Endothelial cell of umbilical vein (primary cell): ENCODE measurements around the gene AKNA. TPM values are rescaled to one million over a fixed set of nuclear protein-coding genes. Genes with fewer than 3 reads are reported as not detected.

Experiments used
- BruUV-seq: library from RNA; stranded (reverse); fragments of 400-500 nt; replicated peaks from 2 replicates; lab custom pipeline; 2021; lab: Mats Ljungman, UMichigan
- CTCF ChIA-PET: fragments of 300-600, 350-600 bp; sonication (Branson Sonifier 250); formaldehyde crosslinking; loops from one replicate; lab custom pipeline; 2021; ENCODE audit warnings: antibody characterized with exemption, inconsistent platforms; lab: Charles Lee
- POLR2A ChIA-PET: fragments of 300-600, 350-600 bp; sonication (Branson Sonifier 250); formaldehyde crosslinking; loops from one replicate; lab custom pipeline; 2021; ENCODE audit warnings: antibody characterized with exemption, inconsistent platforms; lab: Charles Lee
- DNase-seq: peaks from one replicate; pipeline ENCODE4 v3.0.0-alpha.2; 2011; ENCODE audit warnings: low read depth, low spot score
- FAIRE-seq: peaks from 2 replicates; lab custom pipeline; 2011; peaks lifted over from hg19 to GRCh38; lab: Jason Lieb, UNC
- H2AFZ ChIP-seq: 2 replicates; pipeline ENCODE4 v1.6.0; 2012; ENCODE audit warnings: low read depth, low read length, control low read depth, inconsistent platforms
- H3K27ac ChIP-seq: 2 replicates; pipeline ENCODE4 v1.5.1; 2011; ENCODE audit warnings: low read depth, mild to moderate bottlenecking, control low read depth, low read length, moderate library complexity; ENCODE audit not compliant: insufficient read depth
- H3K27me3 ChIP-seq, 2 experiments: 2 replicates each; pipeline versions ENCODE4 v1.6.0 to v1.6.1; 2011; ENCODE audit warnings: low read length in 2 of 2, mixed read lengths in 1 of 2; ENCODE audit not compliant: control insufficient read depth in 2 of 2, insufficient read depth in 2 of 2
- H3K36me3 ChIP-seq, 2 experiments: 2 replicates in 1 of 2; 3 replicates in 1 of 2; pipeline ENCODE4 v1.5.1; 2011; ENCODE audit warnings: low read length in 2 of 2, mild to moderate bottlenecking in 1 of 2, moderate library complexity in 1 of 2; ENCODE audit not compliant: control insufficient read depth in 2 of 2, insufficient read depth in 2 of 2; ENCODE audit errors: extremely low read depth in 1 of 2
- H3K4me1 ChIP-seq: 3 replicates; pipeline ENCODE4 v1.5.1; 2011; ENCODE audit warnings: mild to moderate bottlenecking, low read length; ENCODE audit not compliant: control insufficient read depth, insufficient read depth; ENCODE audit errors: extremely low read depth
- H3K4me2 ChIP-seq: 2 replicates; pipeline ENCODE4 v1.6.1; 2011; ENCODE audit warnings: low read length, control low read depth, mixed read lengths; ENCODE audit not compliant: insufficient read depth
- H3K4me3 ChIP-seq, 3 experiments: fragments of 200-600 bp in 1 of 3; sonication (generic), shearing (Covaris generic) in 1 of 3; replicated peaks in 1 of 3; 2 replicates each; pipeline ENCODE4 v1.5.1; 2011 to 2016; ENCODE audit warnings: control low read depth in 3 of 3, low read length in 3 of 3, mild to moderate bottlenecking in 2 of 3, inconsistent platforms in 1 of 3, low read depth in 1 of 3, moderate library complexity in 1 of 3; ENCODE audit not compliant: insufficient read depth in 1 of 3
- H3K79me2 ChIP-seq: 2 replicates; pipeline ENCODE4 v1.6.0; 2012; ENCODE audit warnings: low read length, inconsistent platforms; ENCODE audit not compliant: control insufficient read depth, insufficient read depth
- H3K9ac ChIP-seq: replicated peaks from 2 replicates; pipeline ENCODE3; 2011; ENCODE audit warnings: low read length, control low read depth; ENCODE audit not compliant: insufficient read depth; ENCODE audit errors: extremely low read depth
- H3K9me1 ChIP-seq: replicated peaks from 3 replicates; pipeline ENCODE4 v1.6.0; 2011; ENCODE audit warnings: mild to moderate bottlenecking, low read length; ENCODE audit not compliant: control insufficient read depth, insufficient read depth; ENCODE audit errors: extremely low read depth
- H3K9me3 ChIP-seq: replicated peaks from 2 replicates; pipeline ENCODE4 v1.5.1; 2012; ENCODE audit warnings: low read length, inconsistent platforms; ENCODE audit not compliant: control insufficient read depth, insufficient read depth
- H4K20me1 ChIP-seq: replicated peaks from 2 replicates; pipeline ENCODE3; 2011; ENCODE audit warnings: mild to moderate bottlenecking, low read length; ENCODE audit not compliant: control insufficient read depth, insufficient read depth; ENCODE audit errors: extremely low read depth
- EZH2 ChIP-seq: IDR thresholded peaks from 2 replicates; pipeline ENCODE4 v1.6.1; 2012; ENCODE audit warnings: borderline replicate concordance, low read depth, mild to moderate bottlenecking, moderate library complexity, low read length, inconsistent platforms; ENCODE audit not compliant: severe bottlenecking
- FOS ChIP-seq: IDR thresholded peaks from 2 replicates; pipeline ENCODE4 v1.6.1; 2011; ENCODE audit warnings: mild to moderate bottlenecking, low read length, moderate library complexity, borderline replicate concordance; ENCODE audit not compliant: insufficient read depth
- GATA2 ChIP-seq: IDR thresholded peaks from 2 replicates; pipeline ENCODE4 v1.7.0; 2011; ENCODE audit warnings: low read depth, mild to moderate bottlenecking, moderate library complexity, mixed read lengths, low read length; ENCODE audit not compliant: insufficient read length, insufficient read depth
- JUN ChIP-seq: IDR thresholded peaks from 2 replicates; pipeline ENCODE4 v1.6.1; 2011; ENCODE audit warnings: borderline replicate concordance, low read depth; ENCODE audit not compliant: insufficient read length, insufficient read depth
- MYC ChIP-seq: IDR thresholded peaks from one replicate; pipeline ENCODE4 v1.6.1; 2011; ENCODE audit warnings: mild to moderate bottlenecking, low read depth, low read length
- POLR2A ChIP-seq: IDR thresholded peaks from 2 replicates; pipeline ENCODE4 v1.6.1; 2012; ENCODE audit warnings: low read depth, mild to moderate bottlenecking, control low read depth, low read length
- POLR2AphosphoS5 ChIP-seq: IDR thresholded peaks from 2 replicates; pipeline ENCODE4 v1.6.1; 2012; ENCODE audit warnings: low read depth, mild to moderate bottlenecking, control low read depth, low read length, moderate library complexity; ENCODE audit not compliant: insufficient read depth
- dilution Hi-C: fragments of 300-500 bp; cut with MboI; formaldehyde crosslinking; loops from one replicate; pipeline ENCODE4 v1.15.0; 2019; ENCODE audit warnings: low sequenced_read_pairs; ENCODE audit not compliant: extremely low pct_ligation_motif_present
- intact Hi-C: fragments of 100-400 bp; cut with micrococcal nuclease; formaldehyde crosslinking; loops from one replicate; pipeline ENCODE4 v1.10.0; 2022
- polyA plus RNA-seq, 4 experiments: library from polyadenylated mRNA; depleted of rRNA in 3 of 4; stranded (reverse) in 3 of 4; unstranded in 1 of 4; fragments of >200 nt; gene quantifications; 2 replicates each; pipeline versions ENCODE4 v1.2.1 to v1.2.3, GENCODE V29; 2011 to 2012; ENCODE audit warnings: missing spikeins in 1 of 4
- total RNA-seq: library from RNA; stranded (reverse); gene quantifications from 2 replicates; pipeline ENCODE4 v1.2.3, GENCODE V29; 2021
- TF ChIP-seq, protein P1 (sequence below): IDR thresholded peaks from 2 replicates; pipeline ENCODE4 v1.6.1; 2011; ENCODE audit not compliant: insufficient read depth, insufficient read length
- TF ChIP-seq, protein P2 (sequence below), 2 donors: IDR thresholded peaks; 1 replicate in 1 of 2; 2 replicates in 1 of 2; pipeline ENCODE4 v1.5.1; 2011; ENCODE audit warnings: low read length in 2 of 2, mild to moderate bottlenecking in 2 of 2, moderate library complexity in 2 of 2, control low read depth in 1 of 2, inconsistent platforms in 1 of 2, low read depth in 1 of 2; ENCODE audit not compliant: insufficient read depth in 1 of 2; ENCODE audit errors: extremely low read depth in 1 of 2

AKNA gene
- total and polyA plus RNA-seq, 2 donors (not counting 3 experiments of a cell fraction or from before 2014, with no cell fraction given) = 11.3 to 22.4 TPM

DNA sequence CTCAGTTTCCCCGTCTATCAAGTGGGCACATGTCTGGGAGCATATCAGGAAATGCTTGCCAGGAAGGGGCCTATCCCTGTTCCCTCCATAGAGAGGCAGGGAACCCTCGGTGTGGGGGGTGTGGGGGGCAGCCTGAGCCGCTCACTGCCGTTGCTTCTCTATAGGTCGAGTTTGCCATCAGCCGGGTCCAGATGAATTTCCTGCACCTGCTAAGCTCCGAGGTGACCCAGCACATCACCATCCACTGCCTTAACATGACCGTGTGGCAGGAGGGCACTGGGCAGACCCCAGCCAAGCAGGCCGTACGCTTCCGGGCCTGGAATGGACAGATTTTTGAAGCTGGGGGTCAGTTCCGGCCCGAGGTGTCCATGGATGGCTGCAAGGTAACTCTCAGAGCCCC, 78.7 kb downstream of the AKNA start:
- TF ChIP-seq POLR2AphosphoS5 (no peak), JUN (no peak), POLR2A (no peak), MYC (no peak), GATA2 (no peak), FOS (no peak), EZH2 (no peak)
- TF ChIP-seq, protein P1, sequence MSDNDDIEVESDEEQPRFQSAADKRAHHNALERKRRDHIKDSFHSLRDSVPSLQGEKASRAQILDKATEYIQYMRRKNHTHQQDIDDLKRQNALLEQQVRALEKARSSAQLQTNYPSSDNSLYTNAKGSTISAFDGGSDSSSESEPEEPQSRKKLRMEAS = no peak
- TF ChIP-seq, protein P2, sequence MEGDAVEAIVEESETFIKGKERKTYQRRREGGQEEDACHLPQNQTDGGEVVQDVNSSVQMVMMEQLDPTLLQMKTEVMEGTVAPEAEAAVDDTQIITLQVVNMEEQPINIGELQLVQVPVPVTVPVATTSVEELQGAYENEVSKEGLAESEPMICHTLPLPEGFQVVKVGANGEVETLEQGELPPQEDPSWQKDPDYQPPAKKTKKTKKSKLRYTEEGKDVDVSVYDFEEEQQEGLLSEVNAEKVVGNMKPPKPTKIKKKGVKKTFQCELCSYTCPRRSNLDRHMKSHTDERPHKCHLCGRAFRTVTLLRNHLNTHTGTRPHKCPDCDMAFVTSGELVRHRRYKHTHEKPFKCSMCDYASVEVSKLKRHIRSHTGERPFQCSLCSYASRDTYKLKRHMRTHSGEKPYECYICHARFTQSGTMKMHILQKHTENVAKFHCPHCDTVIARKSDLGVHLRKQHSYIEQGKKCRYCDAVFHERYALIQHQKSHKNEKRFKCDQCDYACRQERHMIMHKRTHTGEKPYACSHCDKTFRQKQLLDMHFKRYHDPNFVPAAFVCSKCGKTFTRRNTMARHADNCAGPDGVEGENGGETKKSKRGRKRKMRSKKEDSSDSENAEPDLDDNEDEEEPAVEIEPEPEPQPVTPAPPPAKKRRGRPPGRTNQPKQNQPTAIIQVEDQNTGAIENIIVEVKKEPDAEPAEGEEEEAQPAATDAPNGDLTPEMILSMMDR (IDR thresholded peaks at IDR 0.05; ENCODE audit: extremely low read depth in 1 of 2, insufficient read depth in 1 of 2, low read depth in 1 of 2, low read length in 2 of 2) = no peak
- no TSS peak for BruUV-seq
- DNase-seq (no peak), FAIRE-seq (no peak)
- Histone ChIP-seq H3K4me1 (no peaks in the 10 kb centered on the region), H3K4me2 (no peak overlapping the region), H2AFZ (no peak overlapping the region), H3K27me3 (no peaks in the 10 kb centered on the region), H3K27ac (no peak overlapping the region), H3K36me3 (peaks cover 0 to 7% of the 10 kb centered on the region in 2 experiments), H3K9me1 (no peaks in the 10 kb centered on the region), H4K20me1 (no peaks in the 10 kb centered on the region), H3K79me2 (no peaks in the 10 kb centered on the region), H3K4me3 (no peak overlapping the region), H3K9me3 (no peaks in the 10 kb centered on the region), H3K9ac (no peak overlapping the region)
- dilution Hi-C loops = no loop called here
- ChIA-PET POLR2A (no interaction called here), CTCF (interaction anchor here (2.5 kb wide), 1 partner anchor 18 kb away, joined by 12 read pairs; no protein-coding TSS in a partner anchor)
- intact Hi-C loops = no loop called here
